Mucosa of descending colon (tissue), 3 donors: ENCODE measurements around the gene ABCC11. TPM values are rescaled to one million over a fixed set of nuclear protein-coding genes. Genes with fewer than 3 reads are reported as not detected.
A peak's percentile ranks its signal among the peaks of the same experiment; 100 is the strongest.

ENCODE experiments used
- ATAC-seq: fragments of 200-7000 bp; cut with Tn5 transposase; one replicate; pipeline ENCODE4 v1.9.1; 2020; ENCODE audit warnings: mild to moderate bottlenecking, moderate library complexity
- DNase-seq, 3 donors: peaks; one replicate each; pipeline ENCODE4 v3.0.0-alpha.2; 2020
- H3K36me3 ChIP-seq: fragments of 200-600 bp; one replicate; pipeline ENCODE4 v1.8.0; 2021; ENCODE audit warnings: low read depth, mild to moderate bottlenecking
- H3K4me1 ChIP-seq: fragments of 200-600 bp; one replicate; pipeline ENCODE4 v1.8.0; 2021; ENCODE audit warnings: low read depth, mild to moderate bottlenecking
- H3K4me3 ChIP-seq: fragments of 200-600 bp; one replicate; pipeline ENCODE4 v1.8.0; 2021; ENCODE audit warnings: mild to moderate bottlenecking
- H3K9me3 ChIP-seq: fragments of 200-600 bp; one replicate; pipeline ENCODE4 v1.8.0; 2021; ENCODE audit warnings: mild to moderate bottlenecking
- CTCF ChIP-seq: fragments of 200-600 bp; IDR thresholded peaks from one replicate; pipeline ENCODE4 v1.8.0; 2022; ENCODE audit warnings: antibody characterized with exemption, mild to moderate bottlenecking
- intact Hi-C, 2 donors: fragments of 100-400 bp; cut with DNase I in 1 of 2; cut with micrococcal nuclease in 1 of 2; formaldehyde crosslinking; loops; one replicate each; pipeline versions ENCODE4 v1.11.0 to v1.11.1; 2022; cut with DNase I, micrococcal nuclease
- total RNA-seq, 3 donors: library from RNA; stranded (reverse); fragmentation: NEBNext Ultra II Directional in 2 of 3; extraction: Animal tissue kit (Norgen Biotek cat#: 25700) in 2 of 3; gene quantifications; one replicate each; pipeline versions ENCODE4 v1.2.1 to v1.2.4, GENCODE V29; 2021 to 2023
- donor health status: DM: no; HTN: no; CAD: no; lungs with moderate emphysema.
- donor health status: DM: no; HTN: no; CAD: no.
- donor health status: DM: no; HTN: yes; CAD: no.

ABCC11 gene
- total RNA-seq, 3 donors from 2014 or later: 0.32 to 0.35 (median 0.34) TPM

- no peak for DNase-seq
- H3K4me3 ChIP-seq: no peak overlapping the region
- TF ChIP-seq CTCF: no peak
- H3K36me3 ChIP-seq: no peaks in the 10 kb centered on the region
- ATAC-seq: no peak
- H3K4me1 ChIP-seq: no peaks in the 10 kb centered on the region
- no peaks in the 10 kb centered on the region for H3K9me3 ChIP-seq
- intact Hi-C loops: no loop called here
These were observed 35.3 kb downstream of the ABCC11 start for GRCh38 chr16:48212033-48212432.

- DNase-seq: no peak
- ATAC-seq: no peak
These were observed 36.6 kb downstream of the ABCC11 start for GRCh38 chr16:48210747-48211146.

GRCh38 chr16:48206594-48207242 is 40.6 kb downstream of the ABCC11 start:
- TF ChIP-seq CTCF: no peak
- H3K4me3 ChIP-seq: no peak overlapping the region
- no peaks in the 10 kb centered on the region for H3K9me3 ChIP-seq
- no peak for DNase-seq
- ATAC-seq: peak; percentile 41
- intact Hi-C loops: no loop called here
- no peaks in the 10 kb centered on the region for H3K4me1 ChIP-seq
- no peaks in the 10 kb centered on the region for H3K36me3 ChIP-seq

More at GRCh38 chr16:48210747-48211146, 36.6 kb downstream of the ABCC11 start:
- intact Hi-C loops: no loop called here
- no peaks in the 10 kb centered on the region for H3K9me3 ChIP-seq
- no peaks in the 10 kb centered on the region for H3K36me3 ChIP-seq
- no peak overlapping the region for H3K4me3 ChIP-seq
- no peak for TF ChIP-seq CTCF
- H3K4me1 ChIP-seq: no peaks in the 10 kb centered on the region

GRCh38 chr16:48204825-48205151 is 42.6 kb downstream of the ABCC11 start:
- intact Hi-C loops: no loop called here
- ATAC-seq: no peak

GRCh38 chr16:48203974-48204824 is 43.1 kb downstream of the ABCC11 start:
- intact Hi-C loops: no loop called here
- ATAC-seq (peak; percentile 92), DNase-seq (peak in 1 of 3 donors; percentile 55)
- no peaks in the 10 kb centered on the region for H3K9me3 ChIP-seq
- no peaks in the 10 kb centered on the region for H3K36me3 ChIP-seq
- TF ChIP-seq CTCF: no peak
- no peaks in the 10 kb centered on the region for H3K4me1 ChIP-seq
- no peak overlapping the region for H3K4me3 ChIP-seq

More at GRCh38 chr16:48204825-48205151, 42.6 kb downstream of the ABCC11 start:
- no peaks in the 10 kb centered on the region for H3K36me3 ChIP-seq
- no peaks in the 10 kb centered on the region for H3K4me1 ChIP-seq
- no peak for DNase-seq
- TF ChIP-seq CTCF: no peak
- no peak overlapping the region for H3K4me3 ChIP-seq
- no peaks in the 10 kb centered on the region for H3K9me3 ChIP-seq
